Transverse colon (tissue), 4 donors: ENCODE results near the gene UBAC2. TPM values are rescaled to one million over a fixed set of nuclear protein-coding genes. Genes with fewer than 3 reads are reported as not detected.

Experiments
- DNase-seq: peaks from one replicate; pipeline ENCODE4 v3.0.0-alpha.2; 2019
- H3K27ac ChIP-seq, 4 donors: fragments of 200-600 bp; sonication (generic); 2 replicates each; pipeline ENCODE4 v1.5.1; 2016 to 2018; ENCODE audit warnings: inconsistent platforms in 4 of 4
- H3K27me3 ChIP-seq: fragments of 200-600 bp; sonication (generic); 2 replicates; pipeline ENCODE4 v1.5.1; 2017; ENCODE audit warnings: inconsistent platforms
- H3K36me3 ChIP-seq, 4 donors: fragments of 200-600 bp; sonication (generic); 2 replicates each; pipeline ENCODE4 v1.5.1; 2017 to 2019; ENCODE audit warnings: inconsistent platforms in 4 of 4
- H3K4me1 ChIP-seq, 4 donors: fragments of 200-600 bp; sonication (generic); 2 replicates each; pipeline ENCODE4 v1.5.1; 2017 to 2020; ENCODE audit warnings: inconsistent platforms in 4 of 4
- H3K4me3 ChIP-seq, 4 donors: fragments of 200-600 bp; sonication (generic); 1 replicate in 1 of 4; 2 replicates in 3 of 4; pipeline versions ENCODE4 v1.5.1 to v1.6.1; 2017 to 2019; ENCODE audit warnings: inconsistent platforms in 4 of 4
- H3K9me3 ChIP-seq, 2 donors: fragments of 200-600 bp; sonication (generic); 2 replicates each; pipeline ENCODE4 v1.5.1; 2017 to 2019; ENCODE audit warnings: inconsistent platforms in 2 of 2
- EP300 ChIP-seq: sonication (generic); formaldehyde crosslinking; IDR thresholded peaks from one replicate; pipeline ENCODE4 v1.6.1; 2017; ENCODE audit warnings: antibody characterized with exemption, low read depth
- POLR2A ChIP-seq: fragments of 450-650 bp; IDR thresholded peaks from one replicate; pipeline ENCODE4 v1.6.1; 2016; ENCODE audit warnings: antibody characterized with exemption, mild to moderate bottlenecking, moderate library complexity
- POLR2AphosphoS5 ChIP-seq, 3 donors: sonication (generic); formaldehyde crosslinking; IDR thresholded peaks; one replicate each; pipeline ENCODE4 v1.6.1; 2016; ENCODE audit warnings: antibody characterized with exemption in 3 of 3
- WGBS, 2 donors: methylation state at CpG; one replicate each; pipeline ENCODE4 v1.1.5; 2018; ENCODE audit warnings: low coverage in 1 of 2; 5-methylcytosine and 5-hydroxymethylcytosine counted together
- in situ Hi-C, 4 donors: fragments of 200-750 bp; cut with MboI; loops; one replicate each; pipeline versions ENCODE4 v1.15.0 to v1.15.1; 2017; ENCODE audit warnings: low sequenced_read_pairs in 3 of 4, low pct_ligation_motif_present in 1 of 4, low pct_unique_long_range_greater_than_20kb in 1 of 4
- intact Hi-C: fragments of 100-400 bp; cut with DNase I; formaldehyde crosslinking; loops from one replicate; pipeline ENCODE4 v1.15.1; 2023; ENCODE audit warnings: low total_unique reads
- total RNA-seq, 4 donors: library from RNA; depleted of rRNA; stranded (reverse); fragments of >200 nt; gene quantifications; one replicate each; pipeline ENCODE4 v1.1.0, GENCODE V29; 2016
- TF ChIP-seq, protein P1 (sequence below), 5 experiments: fragments of 200-600 bp in 3 of 5; fragments of 450-650 bp in 2 of 5; sonication (generic) in 3 of 5; IDR thresholded peaks; 1 replicate in 2 of 5; 2 replicates in 3 of 5; pipeline ENCODE4 v1.5.1; 2016 to 2017; ENCODE audit warnings: antibody characterized with exemption in 5 of 5, inconsistent platforms in 3 of 5, mild to moderate bottlenecking in 2 of 5, moderate library complexity in 1 of 5

UBAC2 gene
- total RNA-seq, 4 donors from 2014 or later: 34.4 to 77.3 (median 66.5) TPM

DNA sequence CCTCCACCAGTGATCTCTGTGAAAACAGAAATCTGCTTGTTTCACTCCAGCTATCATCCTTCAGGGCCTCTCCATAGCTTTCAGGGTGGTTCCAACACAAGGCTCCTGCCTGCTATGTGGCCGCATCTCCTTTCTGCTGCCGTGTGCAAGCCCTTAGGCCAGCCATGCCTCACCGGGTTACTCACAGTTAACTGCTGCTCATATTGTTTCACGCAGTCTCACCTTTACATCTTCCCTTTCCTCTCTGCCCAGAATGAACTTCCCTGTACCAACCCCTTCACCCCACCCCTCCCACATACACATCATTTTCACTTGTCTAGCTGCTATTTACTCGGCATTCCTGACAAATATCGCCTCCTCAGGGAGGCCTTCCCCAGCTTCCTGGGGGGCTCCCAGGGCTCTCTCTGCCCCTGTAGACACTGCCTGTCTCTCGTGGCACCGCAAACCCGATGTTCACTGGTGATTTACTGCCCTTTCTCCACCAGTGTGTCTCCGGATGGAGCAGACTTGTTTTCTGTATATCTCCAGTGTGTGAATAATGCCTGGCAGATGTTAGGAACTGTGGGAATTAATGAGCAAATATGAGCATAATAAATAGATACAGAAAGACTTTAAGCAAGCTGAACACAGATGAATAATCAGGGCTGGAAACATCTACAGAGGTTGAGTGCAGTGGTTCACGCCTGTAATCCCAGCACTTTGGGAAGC, 145.8 kb downstream of the UBAC2 start:
- Histone ChIP-seq H3K4me3 (no peak overlapping the region), H3K9me3 (no peaks in the 10 kb centered on the region), H3K36me3 (peaks cover 0 to 8% (median 0%) of the 10 kb centered on the region in 4 donors), H3K4me1 (no peaks in the 10 kb centered on the region), H3K27ac (no peak overlapping the region), H3K27me3 (no peaks in the 10 kb centered on the region)
- intact Hi-C loops: no loop called here
- WGBS, 2 donors: 91 to 100% methylated on average over 2 to 11 of the region's 11 CpGs
- in situ Hi-C loops: no loop called here
- no peak for DNase-seq
- no peak for TF ChIP-seq POLR2A
- TF ChIP-seq, protein P1, sequence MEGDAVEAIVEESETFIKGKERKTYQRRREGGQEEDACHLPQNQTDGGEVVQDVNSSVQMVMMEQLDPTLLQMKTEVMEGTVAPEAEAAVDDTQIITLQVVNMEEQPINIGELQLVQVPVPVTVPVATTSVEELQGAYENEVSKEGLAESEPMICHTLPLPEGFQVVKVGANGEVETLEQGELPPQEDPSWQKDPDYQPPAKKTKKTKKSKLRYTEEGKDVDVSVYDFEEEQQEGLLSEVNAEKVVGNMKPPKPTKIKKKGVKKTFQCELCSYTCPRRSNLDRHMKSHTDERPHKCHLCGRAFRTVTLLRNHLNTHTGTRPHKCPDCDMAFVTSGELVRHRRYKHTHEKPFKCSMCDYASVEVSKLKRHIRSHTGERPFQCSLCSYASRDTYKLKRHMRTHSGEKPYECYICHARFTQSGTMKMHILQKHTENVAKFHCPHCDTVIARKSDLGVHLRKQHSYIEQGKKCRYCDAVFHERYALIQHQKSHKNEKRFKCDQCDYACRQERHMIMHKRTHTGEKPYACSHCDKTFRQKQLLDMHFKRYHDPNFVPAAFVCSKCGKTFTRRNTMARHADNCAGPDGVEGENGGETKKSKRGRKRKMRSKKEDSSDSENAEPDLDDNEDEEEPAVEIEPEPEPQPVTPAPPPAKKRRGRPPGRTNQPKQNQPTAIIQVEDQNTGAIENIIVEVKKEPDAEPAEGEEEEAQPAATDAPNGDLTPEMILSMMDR (IDR thresholded peaks at IDR 0.05): no peak

DNA sequence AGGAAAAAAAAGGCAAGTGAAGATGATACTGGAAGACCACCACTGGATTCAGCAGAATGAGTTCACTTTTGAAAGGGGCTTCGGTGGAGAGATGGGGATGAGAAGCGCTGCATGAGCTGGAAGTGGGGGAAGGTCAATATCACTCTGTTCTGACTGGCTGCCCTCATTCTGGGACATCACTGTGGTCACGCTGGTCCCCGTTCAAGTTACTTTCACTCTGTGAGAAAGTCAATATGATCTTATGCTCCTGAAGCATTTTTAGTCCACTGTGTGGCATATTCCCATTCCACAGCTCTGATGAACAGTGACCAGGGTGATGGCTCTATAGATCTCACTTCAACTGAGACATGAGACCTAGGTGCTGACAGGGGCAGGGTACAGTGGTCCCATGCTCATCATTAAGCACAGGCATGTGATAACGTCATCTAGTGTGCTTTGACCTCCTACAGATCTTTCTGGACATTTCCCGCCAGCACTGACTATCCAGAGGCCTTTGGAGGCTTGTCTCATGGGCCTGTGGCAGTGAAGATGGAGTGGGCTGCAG, 146.8 kb downstream of the UBAC2 start:
- peaks cover 0 to 8% (median 0%) of the 10 kb centered on the region in 4 donors for H3K36me3 ChIP-seq
- 83 to 100% methylated on average over 2 to 6 of the region's 6 CpGs for WGBS, 2 donors
- in situ Hi-C loops: no loop called here

DNA sequence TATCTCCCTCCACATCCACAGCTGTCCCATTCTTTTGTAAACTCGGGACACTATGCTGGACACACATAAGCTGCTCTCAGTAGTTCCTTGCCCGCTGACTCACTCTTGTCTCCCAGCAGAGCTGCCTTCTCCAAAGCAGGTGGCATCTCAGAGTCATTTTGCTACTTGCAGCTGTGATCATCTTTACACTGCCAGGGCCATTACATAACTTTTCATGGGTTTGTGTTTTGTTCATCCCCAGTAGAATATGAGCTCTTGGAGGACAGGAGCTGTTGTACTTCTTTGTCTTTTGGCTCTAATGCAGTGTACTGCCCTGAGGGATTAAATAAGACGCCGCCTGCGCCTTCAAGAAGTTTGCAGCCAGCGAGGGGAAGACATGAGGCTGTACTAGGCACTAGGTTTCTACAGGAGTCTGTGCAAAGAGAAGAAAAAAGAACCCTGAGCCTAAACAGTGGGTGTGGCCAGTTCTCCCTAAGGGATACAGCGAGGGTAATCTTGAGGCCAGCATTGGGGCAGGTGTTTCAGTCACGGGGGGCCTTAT, 147.3 kb downstream of the UBAC2 start:
- H3K9me3 ChIP-seq: no peaks in the 10 kb centered on the region
- H3K27ac ChIP-seq: no peak overlapping the region
- H3K36me3 ChIP-seq: peaks cover 0 to 8% (median 0%) of the 10 kb centered on the region in 4 donors
- H3K4me1 ChIP-seq: no peaks in the 10 kb centered on the region
- TF ChIP-seq, protein P1 (IDR thresholded peaks at IDR 0.05): no peak
- TF ChIP-seq POLR2AphosphoS5 (IDR thresholded peaks at IDR 0.05): no peak
- no peak for TF ChIP-seq EP300
- TF ChIP-seq POLR2A: no peak
- in situ Hi-C loops: no loop called here
- H3K27me3 ChIP-seq: no peaks in the 10 kb centered on the region
- no peak for DNase-seq
- H3K4me3 ChIP-seq: no peak overlapping the region
- intact Hi-C loops: no loop called here
- 91 to 93% methylated on average over 4 to 8 of the region's 8 CpGs for WGBS, 2 donors

More for the DNA sequence above, 146.8 kb downstream of the UBAC2 start:
- no peak for TF ChIP-seq EP300
- TF ChIP-seq, protein P1 (IDR thresholded peaks at IDR 0.05): no peak
- no peak for TF ChIP-seq POLR2A
- TF ChIP-seq POLR2AphosphoS5 (IDR thresholded peaks at IDR 0.05): no peak
- intact Hi-C loops: no loop called here
- Histone ChIP-seq H3K27ac (no peak overlapping the region), H3K4me3 (no peak overlapping the region), H3K27me3 (no peaks in the 10 kb centered on the region), H3K4me1 (no peaks in the 10 kb centered on the region), H3K9me3 (no peaks in the 10 kb centered on the region)
- DNase-seq: no peak

DNA sequence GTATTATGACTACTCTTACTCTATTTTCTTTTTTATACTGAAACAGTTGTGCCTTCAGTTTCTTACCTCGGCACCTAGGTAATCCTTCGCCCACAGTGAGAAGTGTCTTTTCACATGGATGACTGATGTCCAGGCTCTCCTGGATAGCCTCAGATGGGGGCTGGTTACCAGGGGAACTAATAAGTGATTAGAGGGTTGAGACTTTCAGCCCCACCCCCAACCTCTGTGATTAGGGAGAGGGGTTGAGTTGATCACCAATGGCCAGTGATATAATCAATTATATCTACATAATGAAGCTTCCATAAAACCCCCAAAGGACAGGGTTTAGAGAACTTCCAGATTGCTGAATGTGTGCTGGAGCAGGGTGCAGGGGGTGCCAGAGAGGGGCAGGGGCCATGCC, 149.5 kb downstream of the UBAC2 start:
- in situ Hi-C loops (no loop called here), intact Hi-C loops (no loop called here)
- Histone ChIP-seq H3K27me3 (no peaks in the 10 kb centered on the region), H3K4me3 (no peak overlapping the region), H3K4me1 (peaks cover 0 to 3% (median 0%) of the 10 kb centered on the region in 4 donors), H3K27ac (no peak overlapping the region), H3K9me3 (no peaks in the 10 kb centered on the region), H3K36me3 (peaks cover 0 to 1% (median 0%) of the 10 kb centered on the region in 4 donors)
- no peak for TF ChIP-seq EP300
- TF ChIP-seq, protein P1 (IDR thresholded peaks at IDR 0.05): no peak
- no peak for TF ChIP-seq POLR2A
- TF ChIP-seq POLR2AphosphoS5 (IDR thresholded peaks at IDR 0.05): no peak
- WGBS, 2 donors: 100% methylated on average over 1 to 2 of the region's 2 CpGs
- DNase-seq: no peak
